Measurements from ENCODE around the gene CTDNEP1.

Gene CTDNEP1

GRCh38 chr17:7279448-7279847, 27.9 kb upstream of the CTDNEP1 start:
- DNase-seq = no peak

- no peak for DNase-seq
Observed at GRCh38 chr17:7266784-7267183, 15.2 kb upstream of the CTDNEP1 start.

- DNase-seq = no peak
Observed at GRCh38 chr17:7263801-7264078, 12.2 kb upstream of the CTDNEP1 start.

GRCh38 chr17:7262935-7263800, 11.6 kb upstream of the CTDNEP1 start:
- no peak for DNase-seq

- DNase-seq = no peak
Observed at GRCh38 chr17:7262192-7262934, 10.8 kb upstream of the CTDNEP1 start, which contains the start of gene CLDN7. Gene CLDN7 (minus strand): TSS chr17:7262478. CDS start chr17:7262043, 435 bp downstream.

- DNase-seq = peak; percentile 47
Observed at GRCh38 chr17:7261379-7262191, 10.1 kb upstream of the CTDNEP1 start.

GRCh38 chr17:7260651-7261378, 9.3 kb upstream of the CTDNEP1 start:
- peak; percentile 42 for DNase-seq

GRCh38 chr17:7260151-7260550, 8.6 kb upstream of the CTDNEP1 start:
- DNase-seq = no peak

- DNase-seq = no peak
Observed at GRCh38 chr17:7259555-7259889, 8.0 kb upstream of the CTDNEP1 start.

GRCh38 chr17:7258731-7259554, 7.4 kb upstream of the CTDNEP1 start:
- no peak for DNase-seq

- no peak for DNase-seq
Observed at GRCh38 chr17:7256766-7257456, 5.4 kb upstream of the CTDNEP1 start.

GRCh38 chr17:7254511-7254910, 3.0 kb upstream of the CTDNEP1 start:
- DNase-seq = no peak

- DNase-seq = no peak
Observed at GRCh38 chr17:7253082-7253481, 1.5 kb upstream of the CTDNEP1 start.

GRCh38 chr17:7252176-7253043, 876 bp upstream of the CTDNEP1 start, which contains the start of gene ELP5:
Gene ELP5 (plus strand): TSS chr17:7252215. CDS start chr17:7252551, 336 bp downstream.
- peak; percentile 84 for DNase-seq

GRCh38 chr17:7250695-7251627, 573 bp downstream of the CTDNEP1 start:
- DNase-seq = peak; percentile 16

GRCh38 chr17:7249830-7250229, 1.7 kb downstream of the CTDNEP1 start:
- no peak for DNase-seq

- no peak for DNase-seq
Observed at GRCh38 chr17:7249214-7249613, 2.3 kb downstream of the CTDNEP1 start.

GRCh38 chr17:7248796-7249195, 2.7 kb downstream of the CTDNEP1 start:
- no peak for DNase-seq

- DNase-seq = no peak
Observed at GRCh38 chr17:7246779-7247178, 4.8 kb downstream of the CTDNEP1 start.

Measured in activated gamma-delta T cell treated with Interleukin-2 at 50 U/mL for 16 hours (primary cell).